Measurements from ENCODE around the gene CFAP206. TPM values are rescaled to one million over a fixed set of nuclear protein-coding genes. Genes with fewer than 3 reads are reported as not detected.
"Not testable (repeated sequence)": the region's sequence is repeated elsewhere in the genome, so short reads cannot be mapped to it uniquely, and the experiment has no call there.

Gene CFAP206
- total RNA-seq, 1 donor from 2014 or later, result 1.2 TPM

DNA sequence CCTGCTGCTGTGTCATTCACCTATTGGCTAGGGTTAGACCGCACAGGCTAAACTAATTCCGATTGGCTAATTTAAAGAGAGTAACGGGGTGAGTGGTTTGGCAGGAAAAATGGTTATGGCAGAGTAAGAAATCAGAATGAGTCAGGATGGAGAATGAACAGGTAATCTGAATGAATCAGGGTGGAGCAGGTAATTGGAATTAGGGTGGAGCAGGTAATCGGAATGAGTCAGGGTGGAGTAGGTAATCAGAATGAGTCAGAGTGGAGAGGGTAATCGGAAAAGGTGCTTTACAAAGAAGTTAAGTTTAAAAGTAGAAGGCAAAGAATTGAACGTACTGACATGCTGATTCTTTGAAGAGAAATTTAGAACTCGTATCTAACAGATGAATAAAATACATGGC lies 76.7 kb downstream of the CFAP206 start:
- DNase-seq (ENCODE audit: low spot score, unreplicated experiment), result no peak
- Mint-ChIP-seq H3K4me3 (ENCODE audit: low read depth) (no peak overlapping the region), H3K4me1 (ENCODE audit: low read depth) (peaks cover 3% of the 10 kb centered on the region), H3K27ac (no peak overlapping the region), H3K36me3 (ENCODE audit: insufficient read depth) (peaks cover 12% of the 10 kb centered on the region), H3K27me3 (no peaks in the 10 kb centered on the region), H3K9me3 (ENCODE audit: low read depth) (peaks cover 6% of the 10 kb centered on the region)
- TF ChIP-seq, protein P1, sequence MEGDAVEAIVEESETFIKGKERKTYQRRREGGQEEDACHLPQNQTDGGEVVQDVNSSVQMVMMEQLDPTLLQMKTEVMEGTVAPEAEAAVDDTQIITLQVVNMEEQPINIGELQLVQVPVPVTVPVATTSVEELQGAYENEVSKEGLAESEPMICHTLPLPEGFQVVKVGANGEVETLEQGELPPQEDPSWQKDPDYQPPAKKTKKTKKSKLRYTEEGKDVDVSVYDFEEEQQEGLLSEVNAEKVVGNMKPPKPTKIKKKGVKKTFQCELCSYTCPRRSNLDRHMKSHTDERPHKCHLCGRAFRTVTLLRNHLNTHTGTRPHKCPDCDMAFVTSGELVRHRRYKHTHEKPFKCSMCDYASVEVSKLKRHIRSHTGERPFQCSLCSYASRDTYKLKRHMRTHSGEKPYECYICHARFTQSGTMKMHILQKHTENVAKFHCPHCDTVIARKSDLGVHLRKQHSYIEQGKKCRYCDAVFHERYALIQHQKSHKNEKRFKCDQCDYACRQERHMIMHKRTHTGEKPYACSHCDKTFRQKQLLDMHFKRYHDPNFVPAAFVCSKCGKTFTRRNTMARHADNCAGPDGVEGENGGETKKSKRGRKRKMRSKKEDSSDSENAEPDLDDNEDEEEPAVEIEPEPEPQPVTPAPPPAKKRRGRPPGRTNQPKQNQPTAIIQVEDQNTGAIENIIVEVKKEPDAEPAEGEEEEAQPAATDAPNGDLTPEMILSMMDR (IDR thresholded peaks at IDR 0.05; ENCODE audit: unreplicated experiment), result no peak

DNA sequence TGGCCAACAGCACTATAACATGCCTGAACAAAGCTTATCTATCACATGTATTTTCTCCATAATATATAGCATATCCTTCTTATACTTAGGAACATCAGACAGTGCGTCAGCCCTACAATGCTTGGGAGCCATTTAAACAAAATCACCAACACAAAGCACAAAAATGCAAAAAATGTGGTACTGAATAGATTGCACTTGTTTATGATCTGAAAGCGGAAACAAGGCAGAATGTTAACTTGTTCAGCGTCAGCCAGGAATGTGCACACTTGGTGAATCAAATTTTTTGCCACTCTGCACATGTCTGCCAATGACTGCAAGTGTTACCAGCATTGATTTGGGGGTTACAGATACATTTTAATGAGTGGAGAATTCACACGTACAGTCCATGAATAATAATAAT lies 79.8 kb downstream of the CFAP206 start:
- H3K4me1 Mint-ChIP-seq (ENCODE audit: low read depth), result peaks cover 3% of the 10 kb centered on the region
- H3K27ac Mint-ChIP-seq, result no peak overlapping the region
- peaks cover 6% of the 10 kb centered on the region for H3K9me3 Mint-ChIP-seq (ENCODE audit: low read depth)
- no peak overlapping the region for H3K4me3 Mint-ChIP-seq (ENCODE audit: low read depth)
- DNase-seq (ENCODE audit: low spot score, unreplicated experiment), result no peak
- H3K27me3 Mint-ChIP-seq, result no peaks in the 10 kb centered on the region
- TF ChIP-seq, protein P1 (IDR thresholded peaks at IDR 0.05; ENCODE audit: unreplicated experiment), result no peak
- H3K36me3 Mint-ChIP-seq (ENCODE audit: insufficient read depth), result peaks cover 10% of the 10 kb centered on the region

DNA sequence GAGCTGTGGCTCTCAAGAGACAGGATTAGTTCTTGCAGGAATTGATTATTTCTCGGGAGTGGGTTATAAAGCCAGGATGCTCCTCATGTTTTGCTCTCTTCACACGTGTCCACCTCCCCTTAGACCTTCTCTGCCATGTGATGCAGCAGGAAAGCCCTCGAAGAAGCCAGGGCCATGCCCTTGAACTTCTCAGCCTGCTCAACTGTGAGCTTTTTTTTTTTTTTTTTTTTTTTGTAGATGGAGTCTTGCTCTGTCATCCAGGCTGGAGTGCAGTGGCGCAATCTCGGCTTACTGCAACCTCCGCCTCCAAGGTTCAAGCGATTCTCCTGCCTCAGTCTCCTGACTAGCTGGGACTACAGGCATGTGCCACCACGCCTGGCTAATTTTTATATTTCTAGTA lies 81.6 kb downstream of the CFAP206 start:
- not testable (repeated sequence) for H3K27me3 Mint-ChIP-seq; H3K4me1 Mint-ChIP-seq (ENCODE audit: low read depth); H3K36me3 Mint-ChIP-seq (ENCODE audit: insufficient read depth); H3K27ac Mint-ChIP-seq; H3K9me3 Mint-ChIP-seq (ENCODE audit: low read depth); DNase-seq (ENCODE audit: low spot score, unreplicated experiment); H3K4me3 Mint-ChIP-seq (ENCODE audit: low read depth)

DNA sequence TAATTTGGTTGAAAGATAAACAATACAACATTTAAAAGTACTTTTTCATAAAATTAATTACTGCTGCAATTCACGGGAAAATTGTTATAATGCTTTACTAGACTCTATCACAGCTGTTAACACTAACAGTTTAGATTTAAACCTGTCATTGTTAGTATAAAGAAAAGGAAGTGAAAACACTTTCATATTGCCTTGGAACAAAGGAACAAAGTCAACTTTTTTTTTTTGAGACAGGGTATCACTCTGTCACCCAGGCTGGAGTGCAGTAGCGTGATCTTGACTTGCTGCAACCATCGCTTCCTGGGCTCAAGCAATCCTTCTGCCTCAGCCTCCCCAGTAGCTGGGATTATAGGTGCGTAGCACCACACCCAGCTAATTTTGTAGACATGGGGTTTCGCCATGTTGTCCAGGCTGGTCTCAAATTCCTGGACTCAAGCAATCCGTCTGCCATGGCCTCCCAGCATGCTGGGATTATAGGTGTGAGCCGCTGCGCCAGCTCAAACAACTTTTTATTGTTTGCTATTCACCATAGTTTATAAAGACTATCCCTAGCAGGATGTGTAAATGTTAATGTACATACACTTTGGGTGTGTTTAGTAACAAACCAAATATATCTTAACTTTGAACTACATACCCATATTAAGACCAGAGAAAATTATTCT lies 87.1 kb downstream of the CFAP206 start:
- Mint-ChIP-seq H3K9me3 (ENCODE audit: low read depth) (no peaks in the 10 kb centered on the region), H3K4me1 (ENCODE audit: low read depth) (peaks cover 4% of the 10 kb centered on the region), H3K27me3 (no peaks in the 10 kb centered on the region), H3K4me3 (ENCODE audit: low read depth) (no peak overlapping the region), H3K36me3 (ENCODE audit: insufficient read depth) (peaks cover 7% of the 10 kb centered on the region), H3K27ac (no peak overlapping the region)
- TF ChIP-seq, protein P1 (IDR thresholded peaks at IDR 0.05; ENCODE audit: unreplicated experiment), result no peak
- no peak for DNase-seq (ENCODE audit: low spot score, unreplicated experiment)

- Mint-ChIP-seq H3K36me3 (ENCODE audit: insufficient read depth) (peaks cover 9% of the 10 kb centered on the region), H3K4me1 (ENCODE audit: low read depth) (peaks cover 4% of the 10 kb centered on the region), H3K4me3 (ENCODE audit: low read depth) (no peak overlapping the region), H3K27ac (no peak overlapping the region), H3K27me3 (no peaks in the 10 kb centered on the region), H3K9me3 (ENCODE audit: low read depth) (no peaks in the 10 kb centered on the region)
- TF ChIP-seq, protein P1 (IDR thresholded peaks at IDR 0.05; ENCODE audit: unreplicated experiment), result no peak
- DNase-seq (ENCODE audit: low spot score, unreplicated experiment), result no peak
Observed at GRCh38 chr6:87498048-87498447, 90.3 kb downstream of the CFAP206 start.

Data from progenitor cell of endocrine pancreas (in vitro differentiated cells).